Measurements from ENCODE around the gene SMIM14. TPM values are rescaled to one million over a fixed set of nuclear protein-coding genes. Genes with fewer than 3 reads are reported as not detected.

SMIM14 gene
- total RNA-seq, 1 experiment from 2014 or later: 14.5 TPM

GRCh38 chr4:39606747-39607146 lies 31.9 kb downstream of the SMIM14 start:
- H3K27ac ChIP-seq (ENCODE audit: low read depth, low read length, poor library complexity, severe bottlenecking): no peak overlapping the region
- no peak for DNase-seq (ENCODE audit: low spot score)
- BruUV-seq (replicated peaks): no TSS peak
- ChIA-PET POLR2A (ENCODE audit: low non-redundant PET) (no interaction called here), CTCF (no interaction called here)
- no peak overlapping the region for H3K4me3 ChIP-seq (ENCODE audit: low read depth, low read length, poor library complexity, severe bottlenecking)
- no peaks in the 10 kb centered on the region for H3K27me3 ChIP-seq (replicated peaks; ENCODE audit: insufficient read depth, low read depth, low read length, poor library complexity)
- H3K4me1 ChIP-seq (ENCODE audit: insufficient read depth, low read length, poor library complexity, severe bottlenecking): no peaks in the 10 kb centered on the region
- intact Hi-C loops (cut with micrococcal nuclease; ENCODE audit: unreplicated experiment): no loop called here
- TF ChIP-seq EZH2 (IDR thresholded peaks at IDR 0.05; ENCODE audit: borderline replicate concordance, low read depth, low read length, poor library complexity, severe bottlenecking): no peak
- TF ChIP-seq, protein P1, sequence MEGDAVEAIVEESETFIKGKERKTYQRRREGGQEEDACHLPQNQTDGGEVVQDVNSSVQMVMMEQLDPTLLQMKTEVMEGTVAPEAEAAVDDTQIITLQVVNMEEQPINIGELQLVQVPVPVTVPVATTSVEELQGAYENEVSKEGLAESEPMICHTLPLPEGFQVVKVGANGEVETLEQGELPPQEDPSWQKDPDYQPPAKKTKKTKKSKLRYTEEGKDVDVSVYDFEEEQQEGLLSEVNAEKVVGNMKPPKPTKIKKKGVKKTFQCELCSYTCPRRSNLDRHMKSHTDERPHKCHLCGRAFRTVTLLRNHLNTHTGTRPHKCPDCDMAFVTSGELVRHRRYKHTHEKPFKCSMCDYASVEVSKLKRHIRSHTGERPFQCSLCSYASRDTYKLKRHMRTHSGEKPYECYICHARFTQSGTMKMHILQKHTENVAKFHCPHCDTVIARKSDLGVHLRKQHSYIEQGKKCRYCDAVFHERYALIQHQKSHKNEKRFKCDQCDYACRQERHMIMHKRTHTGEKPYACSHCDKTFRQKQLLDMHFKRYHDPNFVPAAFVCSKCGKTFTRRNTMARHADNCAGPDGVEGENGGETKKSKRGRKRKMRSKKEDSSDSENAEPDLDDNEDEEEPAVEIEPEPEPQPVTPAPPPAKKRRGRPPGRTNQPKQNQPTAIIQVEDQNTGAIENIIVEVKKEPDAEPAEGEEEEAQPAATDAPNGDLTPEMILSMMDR (conservative IDR thresholded peaks at IDR 0.05; ENCODE audit: low read depth, low read length): no peak
- H3K36me3 ChIP-seq (ENCODE audit: insufficient read depth, low read length, poor library complexity, severe bottlenecking): no peaks in the 10 kb centered on the region
- no peaks in the 10 kb centered on the region for H3K9me3 ChIP-seq (ENCODE audit: low read depth, low read length, poor library complexity, severe bottlenecking)

GRCh38 chr4:39597695-39598381 lies 40.8 kb downstream of the SMIM14 start:
- no peak for DNase-seq (ENCODE audit: low spot score)
- H3K9me3 ChIP-seq (ENCODE audit: low read depth, low read length, poor library complexity, severe bottlenecking): no peaks in the 10 kb centered on the region
- POLR2A ChIA-PET (ENCODE audit: low non-redundant PET): no interaction called here
- intact Hi-C loops (cut with micrococcal nuclease; ENCODE audit: unreplicated experiment): no loop called here
- no peak overlapping the region for H3K4me3 ChIP-seq (ENCODE audit: low read depth, low read length, poor library complexity, severe bottlenecking)
- no peaks in the 10 kb centered on the region for H3K4me1 ChIP-seq (ENCODE audit: insufficient read depth, low read length, poor library complexity, severe bottlenecking)
- BruUV-seq (replicated peaks): no TSS peak
- H3K36me3 ChIP-seq (ENCODE audit: insufficient read depth, low read length, poor library complexity, severe bottlenecking): no peaks in the 10 kb centered on the region
- no peak overlapping the region for H3K27ac ChIP-seq (ENCODE audit: low read depth, low read length, poor library complexity, severe bottlenecking)
- TF ChIP-seq, protein P1 (conservative IDR thresholded peaks at IDR 0.05; ENCODE audit: low read depth, low read length): no peak
- CTCF ChIA-PET: no interaction called here
- no peaks in the 10 kb centered on the region for H3K27me3 ChIP-seq (replicated peaks; ENCODE audit: insufficient read depth, low read depth, low read length, poor library complexity)

- no peak for DNase-seq (ENCODE audit: low spot score)
- no peak overlapping the region for H3K4me3 ChIP-seq (ENCODE audit: low read depth, low read length, poor library complexity, severe bottlenecking)
- TF ChIP-seq EZH2 (IDR thresholded peaks at IDR 0.05; ENCODE audit: borderline replicate concordance, low read depth, low read length, poor library complexity, severe bottlenecking): no peak
- TF ChIP-seq, protein P1 (conservative IDR thresholded peaks at IDR 0.05; ENCODE audit: low read depth, low read length): no peak
- BruUV-seq (replicated peaks): no TSS peak
- no peaks in the 10 kb centered on the region for H3K36me3 ChIP-seq (ENCODE audit: insufficient read depth, low read length, poor library complexity, severe bottlenecking)
- ChIA-PET POLR2A (ENCODE audit: low non-redundant PET) (no interaction called here), CTCF (no interaction called here)
- no peaks in the 10 kb centered on the region for H3K4me1 ChIP-seq (ENCODE audit: insufficient read depth, low read length, poor library complexity, severe bottlenecking)
- H3K9me3 ChIP-seq (ENCODE audit: low read depth, low read length, poor library complexity, severe bottlenecking): no peaks in the 10 kb centered on the region
- intact Hi-C loops (cut with micrococcal nuclease; ENCODE audit: unreplicated experiment): no loop called here
- no peaks in the 10 kb centered on the region for H3K27me3 ChIP-seq (replicated peaks; ENCODE audit: insufficient read depth, low read depth, low read length, poor library complexity)
- no peak overlapping the region for H3K27ac ChIP-seq (ENCODE audit: low read depth, low read length, poor library complexity, severe bottlenecking)
Measured at GRCh38 chr4:39596971-39597370, 41.7 kb downstream of the SMIM14 start.
